ENCODE measurements around the gene KLRC4.
"Not testable (repeated sequence)": the region's sequence is repeated elsewhere in the genome, so short reads cannot be mapped to it uniquely, and the experiment has no call there.

Gene KLRC4
- total RNA-seq, result 1.7 to 32.4 (median 9.2) reads per million in 4 experiments

- no peak for DNase-seq
Observed at GRCh38 chr12:10409392-10409791, at the start of gene KLRC4. Gene KLRC4 (minus strand): TSS chr12:10409757. CDS start chr12:10409575, 182 bp downstream.

- DNase-seq, result no peak
Observed at GRCh38 chr12:10457760-10458159, 48.2 kb upstream of the KLRC4 start.

GRCh38 chr12:10456856-10457255, 47.3 kb upstream of the KLRC4 start:
- no peak for DNase-seq

- no peak for DNase-seq
Observed at GRCh38 chr12:10455766-10456165, 46.2 kb upstream of the KLRC4 start.

- no peak for DNase-seq
Observed at GRCh38 chr12:10454531-10454930, 45.0 kb upstream of the KLRC4 start.

GRCh38 chr12:10453156-10453555, 43.6 kb upstream of the KLRC4 start, which contains the start of gene KLRC1:
Gene KLRC1 (minus strand): TSS chr12:10453377. CDS start chr12:10451156, 2,221 bp downstream.
- DNase-seq, result no peak

GRCh38 chr12:10448236-10448635, 38.7 kb upstream of the KLRC4 start:
- no peak for DNase-seq

GRCh38 chr12:10446052-10446451, 36.5 kb upstream of the KLRC4 start:
- DNase-seq, result not testable (repeated sequence)

GRCh38 chr12:10441144-10441543, 31.6 kb upstream of the KLRC4 start:
- DNase-seq, result not testable (repeated sequence)

GRCh38 chr12:10439608-10440274, 30.2 kb upstream of the KLRC4 start:
- not testable (repeated sequence) for DNase-seq

GRCh38 chr12:10437601-10438000, 28.0 kb upstream of the KLRC4 start:
- DNase-seq, result not testable (repeated sequence)

- DNase-seq, result not testable (repeated sequence)
Observed at GRCh38 chr12:10435816-10436215, 26.3 kb upstream of the KLRC4 start, which contains the start of gene KLRC2. Gene KLRC2 (minus strand): TSS chr12:10436010. CDS start chr12:10435986, 24 bp downstream.

GRCh38 chr12:10430623-10431022, 21.1 kb upstream of the KLRC4 start:
- not testable (repeated sequence) for DNase-seq

GRCh38 chr12:10425938-10426337, 16.4 kb upstream of the KLRC4 start:
- not testable (repeated sequence) for DNase-seq

- DNase-seq, result not testable (repeated sequence)
Observed at GRCh38 chr12:10424260-10424899, 14.8 kb upstream of the KLRC4 start.

- not testable (repeated sequence) for DNase-seq
Observed at GRCh38 chr12:10422159-10422558, 12.6 kb upstream of the KLRC4 start.

GRCh38 chr12:10420334-10420733, 10.8 kb upstream of the KLRC4 start, which contains the start of gene KLRC3:
Gene KLRC3 (minus strand): TSS chr12:10420595. CDS start chr12:10420550, 45 bp downstream.
- not testable (repeated sequence) for DNase-seq

- DNase-seq, result no peak
Observed at GRCh38 chr12:10408842-10409241, 715 bp downstream of the KLRC4 start.

- no peak for DNase-seq
Observed at GRCh38 chr12:10406725-10407124, 2.8 kb downstream of the KLRC4 start.

GRCh38 chr12:10405294-10405693, 4.3 kb downstream of the KLRC4 start:
- DNase-seq, result no peak

- DNase-seq, result no peak
Observed at GRCh38 chr12:10404798-10405197, 4.8 kb downstream of the KLRC4 start.

GRCh38 chr12:10400829-10401228, 8.7 kb downstream of the KLRC4 start:
- no peak for DNase-seq

GRCh38 chr12:10398168-10398567, 11.4 kb downstream of the KLRC4 start:
- DNase-seq, result no peak

- no peak for DNase-seq
Observed at GRCh38 chr12:10397296-10397695, 12.3 kb downstream of the KLRC4 start.
